ENCODE data around the gene CPAMD8. TPM values are rescaled to one million over a fixed set of nuclear protein-coding genes. Genes with fewer than 3 reads are reported as not detected.

The CPAMD8 gene
- total RNA-seq, 2 donors from 2014 or later: 2.0 to 5.2 TPM

DNA sequence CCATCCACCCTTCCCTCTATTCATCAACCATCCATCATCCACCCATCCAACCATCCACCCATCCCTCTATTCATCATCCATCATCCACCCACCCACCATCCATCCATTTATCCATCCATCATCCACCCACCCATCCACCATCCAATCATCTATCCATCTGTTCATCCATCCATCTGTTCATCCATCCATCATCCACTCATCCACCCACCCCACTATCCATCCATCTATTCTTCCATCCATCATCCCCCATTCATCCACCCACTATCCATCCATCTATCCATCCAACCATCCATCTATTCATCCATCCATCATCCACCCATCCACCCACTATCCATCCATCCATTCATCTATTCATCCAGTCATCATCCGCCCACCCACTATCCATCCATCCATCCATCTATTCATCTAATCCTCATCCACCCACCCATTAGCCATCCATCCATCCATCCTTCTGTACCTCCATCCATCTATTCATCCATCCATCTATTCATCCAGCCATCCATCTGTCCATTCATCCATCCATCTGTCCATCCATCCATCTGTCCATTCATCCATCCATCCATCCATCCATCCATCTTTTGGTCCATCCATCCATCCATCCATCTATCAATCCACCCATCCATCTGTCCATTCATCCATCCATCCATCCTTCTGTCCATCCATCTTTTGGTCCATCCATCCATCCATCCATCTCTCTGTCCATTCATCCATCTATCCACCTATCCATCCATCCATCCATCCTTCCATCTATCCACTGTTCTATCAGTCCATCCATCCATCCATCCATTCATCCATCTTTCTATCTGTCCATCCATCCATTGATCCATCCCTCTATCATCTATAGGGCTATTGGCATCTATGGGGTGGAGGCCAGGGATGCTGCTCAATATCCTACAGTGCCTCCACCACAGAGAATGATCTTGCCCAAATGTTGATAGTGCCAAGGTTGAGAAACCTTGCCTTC, 47.5 kb downstream of the CPAMD8 start:
- Histone ChIP-seq H3K4me3 (no peak overlapping the region), H3K9me3 (peaks cover 0 to 7% (median 0%) of the 10 kb centered on the region in 3 donors), H3K4me1 (no peaks in the 10 kb centered on the region), H3K27ac (no peak overlapping the region), H3K27me3 (no peaks in the 10 kb centered on the region), H3K36me3 (replicated peaks in 1 of 2; ENCODE audit: insufficient read depth in 1 of 2, low read depth in 2 of 2) (no peaks in the 10 kb centered on the region)
- WGBS, 2 donors: 35 to 71% methylated on average over 1 of the region's 1 CpG
- ATAC-seq (no peak), DNase-seq (no peak)
- intact Hi-C loops (cut with DNase I): no loop called here
- no peak for TF ChIP-seq POLR2A (IDR thresholded peaks at IDR 0.05)
- TF ChIP-seq, protein P1, sequence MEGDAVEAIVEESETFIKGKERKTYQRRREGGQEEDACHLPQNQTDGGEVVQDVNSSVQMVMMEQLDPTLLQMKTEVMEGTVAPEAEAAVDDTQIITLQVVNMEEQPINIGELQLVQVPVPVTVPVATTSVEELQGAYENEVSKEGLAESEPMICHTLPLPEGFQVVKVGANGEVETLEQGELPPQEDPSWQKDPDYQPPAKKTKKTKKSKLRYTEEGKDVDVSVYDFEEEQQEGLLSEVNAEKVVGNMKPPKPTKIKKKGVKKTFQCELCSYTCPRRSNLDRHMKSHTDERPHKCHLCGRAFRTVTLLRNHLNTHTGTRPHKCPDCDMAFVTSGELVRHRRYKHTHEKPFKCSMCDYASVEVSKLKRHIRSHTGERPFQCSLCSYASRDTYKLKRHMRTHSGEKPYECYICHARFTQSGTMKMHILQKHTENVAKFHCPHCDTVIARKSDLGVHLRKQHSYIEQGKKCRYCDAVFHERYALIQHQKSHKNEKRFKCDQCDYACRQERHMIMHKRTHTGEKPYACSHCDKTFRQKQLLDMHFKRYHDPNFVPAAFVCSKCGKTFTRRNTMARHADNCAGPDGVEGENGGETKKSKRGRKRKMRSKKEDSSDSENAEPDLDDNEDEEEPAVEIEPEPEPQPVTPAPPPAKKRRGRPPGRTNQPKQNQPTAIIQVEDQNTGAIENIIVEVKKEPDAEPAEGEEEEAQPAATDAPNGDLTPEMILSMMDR (IDR thresholded peaks at IDR 0.05): no peak

DNA sequence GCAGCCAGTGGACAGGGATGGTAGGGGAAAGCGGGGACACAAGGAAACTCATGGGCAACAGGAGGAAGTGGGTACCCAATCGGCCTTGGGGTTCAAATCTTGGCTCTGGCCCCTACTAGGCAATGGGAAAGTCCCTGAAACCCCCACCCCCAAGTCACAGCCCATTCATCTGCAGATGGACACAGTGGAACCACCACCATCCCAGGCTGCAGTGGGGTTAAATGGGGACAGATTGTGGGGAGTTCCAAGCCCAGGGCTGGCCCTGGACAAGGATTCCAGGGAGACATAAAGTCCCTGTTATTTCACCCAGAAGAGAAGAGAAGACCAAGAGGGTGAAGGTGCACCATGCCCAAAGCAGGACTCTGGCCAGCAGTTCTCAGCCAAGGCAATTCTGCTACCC, 48.5 kb downstream of the CPAMD8 start:
- Histone ChIP-seq H3K36me3 (replicated peaks in 1 of 2; ENCODE audit: insufficient read depth in 1 of 2, low read depth in 2 of 2) (no peaks in the 10 kb centered on the region), H3K9me3 (no peaks in the 10 kb centered on the region), H3K27ac (no peak overlapping the region), H3K4me3 (no peak overlapping the region), H3K4me1 (no peaks in the 10 kb centered on the region), H3K27me3 (no peaks in the 10 kb centered on the region)
- intact Hi-C loops (cut with DNase I): no loop called here
- no peak for DNase-seq
- no peak for TF ChIP-seq POLR2A (IDR thresholded peaks at IDR 0.05)
- TF ChIP-seq, protein P1 (IDR thresholded peaks at IDR 0.05): no peak
- ATAC-seq: no peak
- 50 to 70% methylated on average over 2 of the region's 2 CpGs for WGBS, 2 donors

DNA sequence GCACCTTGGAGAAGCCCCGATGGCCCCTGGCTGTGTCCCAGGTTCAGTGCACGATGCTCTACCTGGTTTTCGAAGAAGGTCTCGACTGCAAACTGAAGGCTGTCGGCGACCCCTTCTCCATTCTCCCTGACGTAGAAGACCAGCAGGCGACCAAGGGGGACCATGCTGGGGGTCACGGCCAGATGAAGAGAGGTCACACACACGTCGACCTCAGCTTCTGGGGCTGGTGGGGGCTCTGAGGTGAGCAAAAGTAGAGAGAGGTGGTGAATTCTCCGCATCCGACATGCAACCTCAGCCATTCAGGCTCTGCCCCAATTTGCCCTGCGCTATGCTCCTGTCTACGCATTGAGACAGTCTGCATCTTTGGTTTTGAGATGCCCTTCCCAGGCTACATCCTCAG, 49.3 kb downstream of the CPAMD8 start:
- ATAC-seq (no peak), DNase-seq (no peak)
- no peaks in the 10 kb centered on the region for H3K4me1 ChIP-seq
- no peak overlapping the region for H3K4me3 ChIP-seq
- TF ChIP-seq POLR2A (IDR thresholded peaks at IDR 0.05): no peak
- TF ChIP-seq, protein P1 (IDR thresholded peaks at IDR 0.05): no peak
- intact Hi-C loops (cut with DNase I): no loop called here
- no peak overlapping the region for H3K27ac ChIP-seq
- no peaks in the 10 kb centered on the region for H3K9me3 ChIP-seq
- WGBS, 2 donors: 70 to 75% methylated on average over 15 of the region's 15 CpGs
- H3K27me3 ChIP-seq: no peaks in the 10 kb centered on the region
- H3K36me3 ChIP-seq (replicated peaks in 1 of 2; ENCODE audit: insufficient read depth in 1 of 2, low read depth in 2 of 2): no peaks in the 10 kb centered on the region

DNA sequence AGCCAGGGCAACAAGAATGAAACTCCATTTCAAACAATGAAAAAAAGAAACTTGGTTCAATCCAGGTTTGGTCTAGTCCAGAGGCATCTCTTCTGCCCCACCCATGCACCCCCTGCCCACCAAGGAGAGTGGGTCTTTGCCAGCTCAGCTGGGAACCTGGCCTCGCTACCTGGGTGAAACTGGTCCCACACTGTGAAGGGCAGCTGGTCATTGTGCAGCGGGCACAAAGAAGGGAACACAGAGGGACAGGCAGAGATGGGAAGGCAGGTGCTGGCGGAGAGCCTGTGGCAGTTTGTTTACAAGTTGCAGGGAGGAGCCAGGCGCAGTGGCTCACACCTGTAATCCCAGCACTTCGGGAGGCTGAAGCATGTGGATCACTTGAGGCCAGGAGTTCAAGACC, 50.2 kb downstream of the CPAMD8 start:
- WGBS, 2 donors: 77 to 80% methylated on average over 5 of the region's 5 CpGs
- no peaks in the 10 kb centered on the region for H3K27me3 ChIP-seq
- DNase-seq: no peak
- intact Hi-C loops (cut with DNase I): no loop called here
- H3K4me1 ChIP-seq: no peaks in the 10 kb centered on the region
- TF ChIP-seq, protein P1 (IDR thresholded peaks at IDR 0.05): no peak
- TF ChIP-seq POLR2A (IDR thresholded peaks at IDR 0.05): no peak
- no peak for ATAC-seq
- H3K4me3 ChIP-seq: no peak overlapping the region
- no peaks in the 10 kb centered on the region for H3K9me3 ChIP-seq
- H3K27ac ChIP-seq: no peak overlapping the region
- H3K36me3 ChIP-seq (replicated peaks in 1 of 2; ENCODE audit: insufficient read depth in 1 of 2, low read depth in 2 of 2): no peaks in the 10 kb centered on the region

Measured in body of pancreas (tissue), 4 donors.